ENCODE data around the gene TUBA3C. TPM values are rescaled to one million over a fixed set of nuclear protein-coding genes. Genes with fewer than 3 reads are reported as not detected.

TUBA3C gene
- total and polyA plus RNA-seq, 7 experiments from 2014 or later: not detected

DNA sequence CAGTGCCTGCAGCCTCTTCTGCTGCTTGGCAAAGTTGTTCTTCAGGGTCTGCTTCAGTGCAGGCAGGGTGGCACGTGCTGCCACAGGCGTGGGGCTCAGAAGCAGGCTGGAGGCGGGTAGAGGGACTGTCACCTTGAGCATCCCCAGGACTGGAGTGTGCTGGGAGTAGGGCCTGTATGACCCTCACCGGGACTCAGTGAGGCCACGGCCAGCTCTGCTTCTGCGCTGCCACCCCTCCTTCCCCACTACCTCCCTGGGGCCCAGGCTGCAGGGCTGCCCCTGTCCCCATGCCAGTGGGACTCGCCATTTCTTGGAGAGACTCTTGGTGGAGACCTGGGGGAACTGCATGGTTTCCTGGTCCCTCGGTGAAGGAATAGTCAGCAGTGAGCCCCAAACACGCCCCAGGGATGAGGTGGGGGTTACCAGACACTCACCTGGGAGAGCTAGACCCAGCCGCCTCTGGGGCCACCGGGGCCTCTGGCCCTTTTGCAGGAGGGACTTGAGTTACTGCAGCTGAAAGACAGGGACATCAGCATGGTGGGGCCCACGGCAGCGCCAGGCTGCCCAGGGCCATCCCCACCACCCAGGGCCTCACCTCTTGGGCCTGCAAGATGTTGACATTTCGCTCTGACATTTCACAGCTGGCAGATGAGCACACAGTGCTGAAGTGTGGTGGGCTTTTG lies 29.9 kb downstream of the TUBA3C start:
- H3K4me1 Mint-ChIP-seq: no peaks in the 10 kb centered on the region
- no peak overlapping the region for H3K27ac ChIP-seq (ENCODE audit: low read depth, low read length)
- H3K9me3 ChIP-seq (ENCODE audit: control insufficient read depth in 2 of 3, low read length in 3 of 3): peaks cover 0 to 7% (median 0%) of the 10 kb centered on the region in 3 experiments
- ChIA-PET POLR2A (no interaction called here), CTCF (no interaction called here)
- no peak overlapping the region for H3K4me3 ChIP-seq (ENCODE audit: low read length)
- ATAC-seq: no peak
- H3K9me3 Mint-ChIP-seq: peaks cover 0 to 22% (median 7%) of the 10 kb centered on the region in 11 donors
- H3K4me1 ChIP-seq (ENCODE audit: control insufficient read depth in 2 of 2, insufficient read depth in 2 of 2, low read length in 2 of 2): no peaks in the 10 kb centered on the region
- H3K27me3 Mint-ChIP-seq: peaks cover 0 to 9% (median 0%) of the 10 kb centered on the region in 5 donors
- no peak overlapping the region for H3K27ac Mint-ChIP-seq
- peaks cover 0 to 7% (median 0%) of the 10 kb centered on the region in 5 donors for H3K36me3 Mint-ChIP-seq
- no peaks in the 10 kb centered on the region for H3K27me3 ChIP-seq (ENCODE audit: control insufficient read depth in 2 of 2, insufficient read depth in 2 of 2, low read length in 2 of 2)
- intact Hi-C loops (cut with micrococcal nuclease): no loop called here
- DNase-seq: no peak
- H3K36me3 ChIP-seq (ENCODE audit: control insufficient read depth in 2 of 3, insufficient read depth in 3 of 3, low read length in 3 of 3): no peaks in the 10 kb centered on the region
- H3K4me3 Mint-ChIP-seq: no peak overlapping the region

DNA sequence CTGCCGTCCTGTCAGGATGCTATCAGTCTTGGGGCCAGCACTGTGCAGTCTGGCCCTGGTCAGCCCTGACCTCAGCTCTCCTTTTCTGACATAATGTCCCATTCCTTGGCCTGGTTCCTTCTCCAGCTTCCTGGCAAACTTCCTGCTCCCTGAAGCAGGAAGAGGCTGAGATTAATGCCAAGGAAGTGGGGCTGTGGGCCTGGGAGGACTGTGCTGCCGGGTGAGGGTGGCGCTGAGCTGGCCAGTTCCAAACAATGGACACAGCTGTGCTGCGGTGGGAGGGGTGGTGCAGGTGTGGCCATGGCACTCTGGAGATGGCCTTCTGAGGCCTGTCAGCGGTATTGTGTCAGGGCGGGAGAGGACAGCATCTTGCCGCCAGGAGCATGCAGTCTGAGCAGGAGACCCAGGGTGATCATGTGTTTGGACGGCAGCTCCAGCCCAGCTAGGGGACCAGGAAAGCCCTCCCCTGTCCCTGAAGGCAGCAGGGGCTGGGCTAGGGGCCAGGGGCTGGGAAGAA lies 30.9 kb downstream of the TUBA3C start:
- Mint-ChIP-seq H3K27ac (no peak overlapping the region), H3K4me3 (no peak overlapping the region), H3K27me3 (peaks cover 0 to 19% (median 5%) of the 10 kb centered on the region in 5 donors), H3K36me3 (peaks cover 0 to 7% (median 0%) of the 10 kb centered on the region in 5 donors), H3K4me1 (no peaks in the 10 kb centered on the region), H3K9me3 (peaks cover 0 to 26% (median 9%) of the 10 kb centered on the region in 11 donors)
- Histone ChIP-seq H3K27ac (ENCODE audit: low read depth, low read length) (no peak overlapping the region), H3K36me3 (ENCODE audit: control insufficient read depth in 2 of 3, insufficient read depth in 3 of 3, low read length in 3 of 3) (no peaks in the 10 kb centered on the region), H3K9me3 (ENCODE audit: control insufficient read depth in 2 of 3, low read length in 3 of 3) (peaks cover 0 to 7% (median 0%) of the 10 kb centered on the region in 3 experiments), H3K4me3 (ENCODE audit: low read length) (no peak overlapping the region), H3K4me1 (ENCODE audit: control insufficient read depth in 2 of 2, insufficient read depth in 2 of 2, low read length in 2 of 2) (no peaks in the 10 kb centered on the region), H3K27me3 (ENCODE audit: control insufficient read depth in 2 of 2, insufficient read depth in 2 of 2, low read length in 2 of 2) (no peaks in the 10 kb centered on the region)
- DNase-seq (no peak), ATAC-seq (no peak)
- ChIA-PET POLR2A (no interaction called here), CTCF (no interaction called here)
- intact Hi-C loops (cut with micrococcal nuclease): no loop called here

DNA sequence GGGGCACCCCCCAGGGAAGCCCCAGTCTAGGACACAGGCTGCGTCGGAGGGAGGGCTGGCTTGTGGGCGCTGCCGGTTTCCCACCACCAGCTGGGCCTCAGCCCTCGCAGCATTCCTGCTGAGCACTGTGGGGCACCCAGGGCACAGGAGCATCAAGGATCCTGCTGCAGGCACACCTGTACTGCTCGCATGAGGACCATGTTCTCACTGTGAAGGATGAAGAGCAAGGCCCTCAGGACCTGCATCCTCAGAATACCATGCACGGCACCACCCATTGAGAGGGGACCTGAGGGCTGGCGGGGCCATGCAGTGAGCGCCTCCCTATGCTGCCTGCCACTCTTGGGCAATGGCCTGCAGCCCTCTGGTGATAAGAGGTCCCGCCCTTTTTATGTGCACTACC lies 31.4 kb downstream of the TUBA3C start:
- no peaks in the 10 kb centered on the region for H3K4me1 ChIP-seq (ENCODE audit: control insufficient read depth in 2 of 2, insufficient read depth in 2 of 2, low read length in 2 of 2)
- peaks cover 0 to 7% (median 0%) of the 10 kb centered on the region in 3 experiments for H3K9me3 ChIP-seq (ENCODE audit: control insufficient read depth in 2 of 3, low read length in 3 of 3)
- H3K36me3 ChIP-seq (ENCODE audit: control insufficient read depth in 2 of 3, insufficient read depth in 3 of 3, low read length in 3 of 3): no peaks in the 10 kb centered on the region
- no peak overlapping the region for H3K27ac ChIP-seq (ENCODE audit: low read depth, low read length)
- CTCF ChIA-PET: no interaction called here
- H3K4me3 ChIP-seq (ENCODE audit: low read length): no peak overlapping the region
- peaks cover 0 to 26% (median 9%) of the 10 kb centered on the region in 11 donors for H3K9me3 Mint-ChIP-seq
- H3K4me3 Mint-ChIP-seq: no peak overlapping the region
- peaks cover 0 to 7% (median 0%) of the 10 kb centered on the region in 5 donors for H3K36me3 Mint-ChIP-seq
- peaks cover 0 to 19% (median 5%) of the 10 kb centered on the region in 5 donors for H3K27me3 Mint-ChIP-seq
- no peak overlapping the region for H3K27ac Mint-ChIP-seq
- intact Hi-C loops (cut with micrococcal nuclease): no loop called here
- no peaks in the 10 kb centered on the region for H3K27me3 ChIP-seq (ENCODE audit: control insufficient read depth in 2 of 2, insufficient read depth in 2 of 2, low read length in 2 of 2)
- POLR2A ChIA-PET: no interaction called here
- ATAC-seq (peak; percentile 12), DNase-seq (no peak)
- H3K4me1 Mint-ChIP-seq: no peaks in the 10 kb centered on the region

DNA sequence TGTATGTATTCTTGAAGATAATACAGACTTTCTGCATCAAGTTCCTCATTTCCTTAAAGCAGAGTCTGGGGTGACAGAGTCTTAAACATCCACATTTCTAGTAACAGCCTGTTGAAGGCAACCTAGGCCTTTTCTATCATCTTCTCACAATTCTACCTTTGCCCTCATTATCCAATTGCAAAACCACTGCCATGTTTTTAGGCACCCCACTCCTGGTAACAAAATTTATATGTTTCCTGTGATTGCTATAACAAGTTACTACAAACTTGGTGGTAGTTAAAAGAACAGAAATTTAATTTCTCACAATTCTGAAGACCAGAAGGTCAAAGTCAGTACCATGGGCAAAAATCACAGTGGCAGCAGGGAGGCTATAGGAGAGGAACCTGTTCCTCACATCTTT lies 33.1 kb downstream of the TUBA3C start:
- H3K4me3 Mint-ChIP-seq: no peak overlapping the region
- Histone ChIP-seq H3K4me1 (ENCODE audit: control insufficient read depth in 2 of 2, insufficient read depth in 2 of 2, low read length in 2 of 2) (no peaks in the 10 kb centered on the region), H3K27ac (ENCODE audit: low read depth, low read length) (no peak overlapping the region), H3K36me3 (ENCODE audit: control insufficient read depth in 2 of 3, insufficient read depth in 3 of 3, low read length in 3 of 3) (no peaks in the 10 kb centered on the region), H3K4me3 (ENCODE audit: low read length) (no peak overlapping the region), H3K27me3 (ENCODE audit: control insufficient read depth in 2 of 2, insufficient read depth in 2 of 2, low read length in 2 of 2) (no peaks in the 10 kb centered on the region), H3K9me3 (ENCODE audit: control insufficient read depth in 2 of 3, low read length in 3 of 3) (peaks cover 0 to 7% (median 0%) of the 10 kb centered on the region in 3 experiments)
- intact Hi-C loops (cut with micrococcal nuclease): no loop called here
- peaks cover 0 to 7% (median 0%) of the 10 kb centered on the region in 5 donors for H3K36me3 Mint-ChIP-seq
- H3K27me3 Mint-ChIP-seq: peaks cover 0 to 27% (median 5%) of the 10 kb centered on the region in 5 donors
- H3K9me3 Mint-ChIP-seq: peaks cover 0 to 29% (median 11%) of the 10 kb centered on the region in 11 donors
- no peak for DNase-seq
- ChIA-PET CTCF (no interaction called here), POLR2A (no interaction called here)
- H3K27ac Mint-ChIP-seq: no peak overlapping the region
- no peaks in the 10 kb centered on the region for H3K4me1 Mint-ChIP-seq
- no peak for ATAC-seq

All from naive thymus-derived CD4-positive, alpha-beta T cell (primary cell).